ENCODE results near the gene FADS3.

FADS3 gene

DNA sequence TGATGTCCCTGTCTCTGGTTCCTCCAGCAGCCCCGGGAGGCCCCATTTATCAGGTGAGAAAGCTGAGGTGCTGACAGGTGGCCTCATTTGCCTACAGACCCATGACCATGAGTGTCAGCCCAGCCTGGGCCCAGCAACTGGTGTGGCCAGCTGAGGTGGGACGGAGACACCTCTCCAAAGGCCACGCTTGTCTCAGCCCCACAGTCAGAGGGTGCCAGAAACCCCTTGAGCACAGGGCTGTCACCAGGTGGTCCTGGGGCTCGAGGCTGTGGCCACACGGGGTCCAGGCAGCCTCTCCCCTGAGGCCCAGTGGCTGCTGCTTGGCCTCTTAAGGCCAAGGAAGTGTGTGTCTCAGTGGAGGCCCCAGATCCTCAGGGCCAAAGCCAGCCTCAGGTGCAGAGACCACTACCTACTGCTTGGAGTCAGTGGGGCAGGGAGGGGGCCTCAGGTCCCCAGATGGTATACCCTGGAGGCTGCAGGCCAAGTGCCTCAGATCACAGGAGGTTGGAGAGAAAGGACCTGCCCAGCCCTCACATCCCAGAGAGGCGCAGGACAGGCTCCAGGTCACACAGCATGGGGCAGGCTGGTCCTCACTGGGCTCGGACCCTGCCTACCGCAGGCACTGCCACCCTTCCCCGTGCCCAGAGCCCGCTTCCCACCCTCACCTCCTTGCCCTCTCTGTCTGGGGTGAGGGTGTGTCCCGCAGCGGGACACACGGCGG lies 14.6 kb upstream of the FADS3 start:
- no peaks in the 10 kb centered on the region for H3K36me3 ChIP-seq (ENCODE audit: insufficient read depth, low read length)
- H3K4me1 ChIP-seq (ENCODE audit: control insufficient read depth, insufficient read depth, low read length, unreplicated experiment) = no peaks in the 10 kb centered on the region
- no peaks in the 10 kb centered on the region for H3K27me3 ChIP-seq (ENCODE audit: insufficient read depth, low read length)
- no peak overlapping the region for H2AFZ ChIP-seq (ENCODE audit: low read length, unreplicated experiment)
- H3K79me2 ChIP-seq (ENCODE audit: control insufficient read depth, insufficient read depth, low read length, unreplicated experiment) = no peaks in the 10 kb centered on the region
- H3K27ac ChIP-seq (ENCODE audit: low read depth, low read length) = no peak overlapping the region
- no peak overlapping the region for H3K4me3 ChIP-seq (ENCODE audit: low read depth, low read length)

DNA sequence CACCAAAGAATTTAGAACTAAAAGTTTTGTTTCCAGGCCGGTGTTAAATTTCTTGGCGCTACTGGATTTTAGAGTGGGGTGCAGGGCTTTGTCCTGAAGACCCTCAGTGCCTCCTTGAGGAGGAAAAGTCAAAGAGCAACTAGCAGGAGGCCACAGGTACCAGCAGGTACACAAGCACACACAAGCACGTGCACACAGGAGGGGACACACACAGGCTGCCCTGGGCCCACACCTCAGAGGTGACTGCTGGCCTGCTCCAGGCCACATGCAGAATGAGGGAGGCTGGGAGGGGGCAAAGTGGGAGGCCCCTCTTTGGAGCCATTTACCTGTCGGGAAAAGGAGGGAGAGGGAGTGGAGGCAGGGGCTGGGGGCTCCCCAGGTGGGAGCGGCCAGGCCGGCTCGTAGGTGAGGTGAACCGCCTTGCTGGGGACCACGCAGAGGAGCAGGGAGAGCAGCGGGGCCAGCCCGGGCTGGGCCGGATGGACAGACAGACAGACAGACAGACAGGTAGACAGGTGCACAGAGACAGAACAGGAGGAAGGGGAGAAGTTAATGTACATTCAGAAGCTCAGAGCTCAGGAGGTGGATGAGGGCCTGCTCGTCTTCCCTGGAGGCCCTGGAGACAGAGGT lies 13.8 kb upstream of the FADS3 start:
- no peak overlapping the region for H2AFZ ChIP-seq (ENCODE audit: low read length, unreplicated experiment)
- no peaks in the 10 kb centered on the region for H3K27me3 ChIP-seq (ENCODE audit: insufficient read depth, low read length)
- no peaks in the 10 kb centered on the region for H3K36me3 ChIP-seq (ENCODE audit: insufficient read depth, low read length)
- H3K79me2 ChIP-seq (ENCODE audit: control insufficient read depth, insufficient read depth, low read length, unreplicated experiment) = no peaks in the 10 kb centered on the region
- H3K27ac ChIP-seq (ENCODE audit: low read depth, low read length) = no peak overlapping the region
- H3K4me1 ChIP-seq (ENCODE audit: control insufficient read depth, insufficient read depth, low read length, unreplicated experiment) = no peaks in the 10 kb centered on the region
- no peak overlapping the region for H3K4me3 ChIP-seq (ENCODE audit: low read depth, low read length)

GRCh38 chr11:61904539-61905048 lies 13.2 kb upstream of the FADS3 start:
- Histone ChIP-seq H3K36me3 (ENCODE audit: insufficient read depth, low read length) (no peaks in the 10 kb centered on the region), H3K27ac (ENCODE audit: low read depth, low read length) (no peak overlapping the region), H3K4me1 (ENCODE audit: control insufficient read depth, insufficient read depth, low read length, unreplicated experiment) (no peaks in the 10 kb centered on the region), H2AFZ (ENCODE audit: low read length, unreplicated experiment) (no peak overlapping the region), H3K27me3 (ENCODE audit: insufficient read depth, low read length) (no peaks in the 10 kb centered on the region), H3K79me2 (ENCODE audit: control insufficient read depth, insufficient read depth, low read length, unreplicated experiment) (no peaks in the 10 kb centered on the region), H3K4me3 (ENCODE audit: low read depth, low read length) (no peak overlapping the region)

DNA sequence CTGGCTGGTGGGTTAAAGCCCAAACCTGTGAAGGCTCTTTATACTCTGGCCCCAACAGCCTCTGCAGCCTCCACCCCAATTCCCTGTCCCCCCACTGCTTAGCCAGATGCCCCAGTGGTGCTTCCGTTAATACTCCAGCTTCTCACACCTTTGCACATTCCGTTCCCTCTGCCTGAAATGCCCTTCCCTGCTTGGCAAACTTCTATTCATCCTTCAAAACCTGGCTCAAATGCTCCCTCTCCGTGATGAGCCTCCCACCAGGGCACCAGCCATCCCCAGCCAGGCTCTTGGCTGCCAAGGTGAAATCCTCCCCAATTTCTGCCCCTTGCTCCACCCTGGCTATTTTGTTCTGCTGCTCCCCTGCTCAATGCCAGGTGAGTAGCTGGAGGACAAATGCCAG lies 12.5 kb upstream of the FADS3 start:
- H3K4me1 ChIP-seq (ENCODE audit: control insufficient read depth, insufficient read depth, low read length, unreplicated experiment) = no peaks in the 10 kb centered on the region
- H3K27me3 ChIP-seq (ENCODE audit: insufficient read depth, low read length) = no peaks in the 10 kb centered on the region
- H3K36me3 ChIP-seq (ENCODE audit: insufficient read depth, low read length) = no peaks in the 10 kb centered on the region
- H2AFZ ChIP-seq (ENCODE audit: low read length, unreplicated experiment) = no peak overlapping the region
- no peaks in the 10 kb centered on the region for H3K79me2 ChIP-seq (ENCODE audit: control insufficient read depth, insufficient read depth, low read length, unreplicated experiment)
- no peak overlapping the region for H3K4me3 ChIP-seq (ENCODE audit: low read depth, low read length)
- H3K27ac ChIP-seq (ENCODE audit: low read depth, low read length) = no peak overlapping the region

DNA sequence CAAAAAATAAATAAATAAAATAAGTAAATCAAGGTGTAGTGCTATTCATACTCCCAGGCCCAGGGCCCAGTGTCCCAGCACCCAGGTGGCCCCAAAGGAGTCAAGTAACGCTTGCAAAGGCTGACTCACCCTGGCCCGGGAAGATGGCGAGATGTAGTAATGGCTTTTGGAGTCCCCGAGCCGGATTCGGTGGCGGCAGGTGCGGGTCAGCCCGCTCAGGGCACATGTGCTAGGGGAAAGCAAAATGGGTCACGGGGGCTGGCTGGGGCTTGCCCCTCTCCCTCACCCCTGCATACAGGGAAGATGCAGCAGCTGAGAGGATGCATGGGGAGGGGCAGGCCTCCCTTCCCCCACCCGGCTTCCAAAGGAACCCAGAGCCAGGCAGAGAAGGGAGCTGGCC lies 11.0 kb upstream of the FADS3 start:
- Histone ChIP-seq H3K27ac (ENCODE audit: low read depth, low read length) (no peak overlapping the region), H3K4me1 (ENCODE audit: control insufficient read depth, insufficient read depth, low read length, unreplicated experiment) (no peaks in the 10 kb centered on the region), H3K79me2 (ENCODE audit: control insufficient read depth, insufficient read depth, low read length, unreplicated experiment) (no peaks in the 10 kb centered on the region), H3K4me3 (ENCODE audit: low read depth, low read length) (no peak overlapping the region), H3K27me3 (ENCODE audit: insufficient read depth, low read length) (no peaks in the 10 kb centered on the region), H3K36me3 (ENCODE audit: insufficient read depth, low read length) (no peaks in the 10 kb centered on the region), H2AFZ (ENCODE audit: low read length, unreplicated experiment) (no peak overlapping the region)

DNA sequence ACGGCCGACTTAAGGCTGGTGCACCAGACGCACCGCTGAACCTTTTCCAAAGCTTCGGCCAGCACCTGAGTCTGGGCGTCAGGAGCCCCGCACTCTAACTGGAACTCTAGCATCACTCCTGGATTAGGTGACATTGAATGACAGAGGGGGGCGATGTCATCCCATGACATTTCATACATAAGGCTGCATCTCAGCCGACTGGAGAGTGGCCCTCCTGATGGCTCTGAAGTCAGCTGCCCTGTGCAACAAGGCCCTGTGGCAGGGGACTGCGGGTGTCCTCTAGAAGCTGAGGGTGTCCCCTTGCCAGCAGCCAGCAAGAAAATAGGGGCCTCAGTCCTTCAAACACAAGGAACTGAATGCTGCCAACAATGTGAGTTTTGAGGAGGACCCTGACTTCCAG lies 10.1 kb upstream of the FADS3 start:
- Histone ChIP-seq H3K36me3 (ENCODE audit: insufficient read depth, low read length) (no peaks in the 10 kb centered on the region), H2AFZ (ENCODE audit: low read length, unreplicated experiment) (no peak overlapping the region), H3K4me3 (ENCODE audit: low read depth, low read length) (no peak overlapping the region), H3K27me3 (ENCODE audit: insufficient read depth, low read length) (no peaks in the 10 kb centered on the region), H3K4me1 (ENCODE audit: control insufficient read depth, insufficient read depth, low read length, unreplicated experiment) (no peaks in the 10 kb centered on the region), H3K27ac (ENCODE audit: low read depth, low read length) (no peak overlapping the region), H3K79me2 (ENCODE audit: control insufficient read depth, insufficient read depth, low read length, unreplicated experiment) (no peaks in the 10 kb centered on the region)

DNA sequence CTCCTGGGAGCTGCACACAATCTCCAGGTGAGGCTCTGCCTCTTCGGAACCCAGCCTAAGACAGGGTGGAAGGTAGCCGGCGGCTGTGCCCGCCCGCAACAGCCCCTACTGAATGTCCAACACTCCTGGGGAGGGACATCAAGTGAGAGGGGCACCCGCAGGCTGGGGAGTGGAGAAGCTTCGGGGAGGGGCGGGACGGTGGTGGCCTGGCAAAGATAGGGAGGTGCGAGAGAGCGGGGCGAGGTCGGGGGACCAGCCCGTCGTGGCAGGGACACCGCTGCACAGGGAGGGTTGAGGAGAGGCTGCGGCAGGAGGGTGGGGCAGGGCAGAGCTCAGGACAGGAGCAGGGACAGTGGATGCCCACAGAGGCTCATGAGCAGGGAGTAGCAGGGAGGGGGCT lies 8.9 kb upstream of the FADS3 start:
- Histone ChIP-seq H3K79me2 (ENCODE audit: control insufficient read depth, insufficient read depth, low read length, unreplicated experiment) (no peaks in the 10 kb centered on the region), H3K4me1 (ENCODE audit: control insufficient read depth, insufficient read depth, low read length, unreplicated experiment) (no peaks in the 10 kb centered on the region), H3K4me3 (ENCODE audit: low read depth, low read length) (no peak overlapping the region), H3K36me3 (ENCODE audit: insufficient read depth, low read length) (no peaks in the 10 kb centered on the region), H2AFZ (ENCODE audit: low read length, unreplicated experiment) (no peak overlapping the region), H3K27ac (ENCODE audit: low read depth, low read length) (no peak overlapping the region), H3K27me3 (ENCODE audit: insufficient read depth, low read length) (no peaks in the 10 kb centered on the region)

- Histone ChIP-seq H3K27ac (ENCODE audit: low read depth, low read length) (no peak overlapping the region), H3K79me2 (ENCODE audit: control insufficient read depth, insufficient read depth, low read length, unreplicated experiment) (no peaks in the 10 kb centered on the region), H3K36me3 (ENCODE audit: insufficient read depth, low read length) (no peaks in the 10 kb centered on the region), H3K4me3 (ENCODE audit: low read depth, low read length) (no peak overlapping the region), H3K27me3 (ENCODE audit: insufficient read depth, low read length) (no peaks in the 10 kb centered on the region), H2AFZ (ENCODE audit: low read length, unreplicated experiment) (no peak overlapping the region), H3K4me1 (ENCODE audit: control insufficient read depth, insufficient read depth, low read length, unreplicated experiment) (peaks cover under 1% of the 10 kb centered on the region)
Observed at GRCh38 chr11:61899146-61899841, 7.9 kb upstream of the FADS3 start.

GRCh38 chr11:61898247-61898582 lies 6.9 kb upstream of the FADS3 start:
- no peaks in the 10 kb centered on the region for H3K79me2 ChIP-seq (ENCODE audit: control insufficient read depth, insufficient read depth, low read length, unreplicated experiment)
- no peak overlapping the region for H3K27ac ChIP-seq (ENCODE audit: low read depth, low read length)
- no peak overlapping the region for H3K4me3 ChIP-seq (ENCODE audit: low read depth, low read length)
- H3K27me3 ChIP-seq (ENCODE audit: insufficient read depth, low read length) = no peaks in the 10 kb centered on the region
- no peaks in the 10 kb centered on the region for H3K36me3 ChIP-seq (ENCODE audit: insufficient read depth, low read length)
- H2AFZ ChIP-seq (ENCODE audit: low read length, unreplicated experiment) = no peak overlapping the region
- H3K4me1 ChIP-seq (ENCODE audit: control insufficient read depth, insufficient read depth, low read length, unreplicated experiment) = peaks cover 2% of the 10 kb centered on the region

GRCh38 chr11:61897387-61898246 lies 6.3 kb upstream of the FADS3 start:
- H3K4me3 ChIP-seq (ENCODE audit: low read depth, low read length) = no peak overlapping the region
- no peak overlapping the region for H3K27ac ChIP-seq (ENCODE audit: low read depth, low read length)
- H3K36me3 ChIP-seq (ENCODE audit: insufficient read depth, low read length) = no peaks in the 10 kb centered on the region
- no peak overlapping the region for H2AFZ ChIP-seq (ENCODE audit: low read length, unreplicated experiment)
- H3K27me3 ChIP-seq (ENCODE audit: insufficient read depth, low read length) = no peaks in the 10 kb centered on the region
- peaks cover 2% of the 10 kb centered on the region for H3K4me1 ChIP-seq (ENCODE audit: control insufficient read depth, insufficient read depth, low read length, unreplicated experiment)
- no peaks in the 10 kb centered on the region for H3K79me2 ChIP-seq (ENCODE audit: control insufficient read depth, insufficient read depth, low read length, unreplicated experiment)

All from ACC112 (cell line).